ENCODE measurements around the gene RIC3.

RIC3 gene

GRCh38 chr11:8060146-8060719, 108.6 kb downstream of the RIC3 start:
- H4K20me1 ChIP-seq (ENCODE audit: low read depth, low read length), result no peaks in the 10 kb centered on the region
- TF ChIP-seq EZH2phosphoT487 (conservative IDR thresholded peaks at IDR 0.05; ENCODE audit: low read length) (no peak), CTCF (IDR thresholded peaks at IDR 0.05; ENCODE audit: insufficient read depth, low read length, poor library complexity, severe bottlenecking) (no peak)
- H3K79me2 ChIP-seq (ENCODE audit: insufficient read depth, low read length), result no peaks in the 10 kb centered on the region
- H3K27ac ChIP-seq (ENCODE audit: low read depth, low read length), result no peak overlapping the region
- H3K9me3 ChIP-seq (ENCODE audit: insufficient read depth, low read length), result no peaks in the 10 kb centered on the region
- no peak overlapping the region for H3K4me2 ChIP-seq (ENCODE audit: low read depth, low read length, poor library complexity, severe bottlenecking)
- no peaks in the 10 kb centered on the region for H3K36me3 ChIP-seq (ENCODE audit: low read length)
- H3K27me3 ChIP-seq (ENCODE audit: low read length), result no peaks in the 10 kb centered on the region
- no peaks in the 10 kb centered on the region for H3F3A ChIP-seq (ENCODE audit: insufficient read depth)
- no peak overlapping the region for H2AFZ ChIP-seq (ENCODE audit: low read depth, low read length, severe bottlenecking)
- H3K9me2 ChIP-seq (replicated peaks; ENCODE audit: insufficient read depth, low read length), result no peaks in the 10 kb centered on the region
- no peak overlapping the region for H3K9ac ChIP-seq (ENCODE audit: low read length)
- no peak overlapping the region for H3K4me3 ChIP-seq (ENCODE audit: insufficient read depth, low read length, poor library complexity, severe bottlenecking)

DNA sequence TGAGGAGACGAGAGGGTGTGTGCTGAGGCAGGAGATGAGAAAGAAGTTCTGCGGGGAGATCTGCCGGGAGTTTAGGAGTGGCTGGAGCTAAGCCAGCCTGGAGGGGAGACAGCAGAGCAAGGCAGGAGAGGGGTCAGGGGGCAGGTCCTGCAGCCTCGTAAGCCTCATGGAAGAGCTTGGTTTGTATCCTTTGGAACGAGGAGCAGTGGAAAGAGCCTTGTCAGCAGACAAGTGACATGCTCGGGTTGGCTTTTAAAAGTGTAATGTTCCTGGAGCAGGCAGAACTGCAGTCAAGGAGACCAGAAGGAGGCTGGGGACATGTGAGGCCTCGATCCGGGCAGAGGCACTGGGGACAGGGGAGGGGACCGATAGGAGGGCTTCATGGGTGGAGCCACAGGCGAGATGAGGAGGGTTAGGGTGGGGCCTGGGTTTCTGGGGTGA, 109.2 kb downstream of the RIC3 start:
- Histone ChIP-seq H3K79me2 (ENCODE audit: insufficient read depth, low read length) (no peaks in the 10 kb centered on the region), H2AFZ (ENCODE audit: low read depth, low read length, severe bottlenecking) (no peak overlapping the region), H3K9me3 (ENCODE audit: insufficient read depth, low read length) (no peaks in the 10 kb centered on the region), H3K36me3 (ENCODE audit: low read length) (no peaks in the 10 kb centered on the region), H3K27ac (ENCODE audit: low read depth, low read length) (no peak overlapping the region), H4K20me1 (ENCODE audit: low read depth, low read length) (no peaks in the 10 kb centered on the region), H3K9me2 (replicated peaks; ENCODE audit: insufficient read depth, low read length) (no peaks in the 10 kb centered on the region), H3K4me3 (ENCODE audit: insufficient read depth, low read length, poor library complexity, severe bottlenecking) (no peak overlapping the region), H3K9ac (ENCODE audit: low read length) (no peak overlapping the region), H3F3A (ENCODE audit: insufficient read depth) (no peaks in the 10 kb centered on the region), H3K27me3 (ENCODE audit: low read length) (no peaks in the 10 kb centered on the region), H3K4me2 (ENCODE audit: low read depth, low read length, poor library complexity, severe bottlenecking) (no peak overlapping the region)
- no peak for TF ChIP-seq CTCF (IDR thresholded peaks at IDR 0.05; ENCODE audit: insufficient read depth, low read length, poor library complexity, severe bottlenecking)
- TF ChIP-seq EZH2phosphoT487 (conservative IDR thresholded peaks at IDR 0.05; ENCODE audit: low read length), result no peak

- H3K9me3 ChIP-seq (ENCODE audit: insufficient read depth, low read length), result no peaks in the 10 kb centered on the region
- no peak for TF ChIP-seq CTCF (IDR thresholded peaks at IDR 0.05; ENCODE audit: insufficient read depth, low read length, poor library complexity, severe bottlenecking)
- no peak for TF ChIP-seq EZH2phosphoT487 (conservative IDR thresholded peaks at IDR 0.05; ENCODE audit: low read length)
- H3K9ac ChIP-seq (ENCODE audit: low read length), result no peak overlapping the region
- no peak overlapping the region for H2AFZ ChIP-seq (ENCODE audit: low read depth, low read length, severe bottlenecking)
- no peaks in the 10 kb centered on the region for H3F3A ChIP-seq (ENCODE audit: insufficient read depth)
- H3K9me2 ChIP-seq (replicated peaks; ENCODE audit: insufficient read depth, low read length), result no peaks in the 10 kb centered on the region
- no peaks in the 10 kb centered on the region for H4K20me1 ChIP-seq (ENCODE audit: low read depth, low read length)
- no peaks in the 10 kb centered on the region for H3K27me3 ChIP-seq (ENCODE audit: low read length)
- H3K4me3 ChIP-seq (ENCODE audit: insufficient read depth, low read length, poor library complexity, severe bottlenecking), result no peak overlapping the region
- no peak overlapping the region for H3K27ac ChIP-seq (ENCODE audit: low read depth, low read length)
- no peak overlapping the region for H3K4me2 ChIP-seq (ENCODE audit: low read depth, low read length, poor library complexity, severe bottlenecking)
- no peaks in the 10 kb centered on the region for H3K79me2 ChIP-seq (ENCODE audit: insufficient read depth, low read length)
- H3K36me3 ChIP-seq (ENCODE audit: low read length), result no peaks in the 10 kb centered on the region
These were observed 109.8 kb downstream of the RIC3 start for GRCh38 chr11:8059030-8059429.
